GM18505 (cell line): ENCODE data around the gene CSAG1.
"Not testable (repeated sequence)": the region's sequence is repeated elsewhere in the genome, so short reads cannot be mapped to it uniquely, and the experiment has no call there.

ENCODE experiments used
- ATAC-seq: cut with Tn5 transposase; IDR thresholded peaks from one replicate; pipeline ENCODE4 v1.9.1; 2021; ENCODE audit not compliant: unreplicated experiment
- POLR2A ChIP-seq: IDR thresholded peaks from 4 replicates; pipeline ENCODE4 v1.6.1; 2011; ENCODE audit warnings: borderline replicate concordance; ENCODE audit not compliant: insufficient read depth, insufficient read length; ENCODE audit errors: extremely low read depth

CSAG1 gene, protein sequence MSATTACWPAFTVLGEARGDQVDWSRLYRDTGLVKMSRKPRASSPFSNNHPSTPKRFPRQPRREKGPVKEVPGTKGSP

DNA sequence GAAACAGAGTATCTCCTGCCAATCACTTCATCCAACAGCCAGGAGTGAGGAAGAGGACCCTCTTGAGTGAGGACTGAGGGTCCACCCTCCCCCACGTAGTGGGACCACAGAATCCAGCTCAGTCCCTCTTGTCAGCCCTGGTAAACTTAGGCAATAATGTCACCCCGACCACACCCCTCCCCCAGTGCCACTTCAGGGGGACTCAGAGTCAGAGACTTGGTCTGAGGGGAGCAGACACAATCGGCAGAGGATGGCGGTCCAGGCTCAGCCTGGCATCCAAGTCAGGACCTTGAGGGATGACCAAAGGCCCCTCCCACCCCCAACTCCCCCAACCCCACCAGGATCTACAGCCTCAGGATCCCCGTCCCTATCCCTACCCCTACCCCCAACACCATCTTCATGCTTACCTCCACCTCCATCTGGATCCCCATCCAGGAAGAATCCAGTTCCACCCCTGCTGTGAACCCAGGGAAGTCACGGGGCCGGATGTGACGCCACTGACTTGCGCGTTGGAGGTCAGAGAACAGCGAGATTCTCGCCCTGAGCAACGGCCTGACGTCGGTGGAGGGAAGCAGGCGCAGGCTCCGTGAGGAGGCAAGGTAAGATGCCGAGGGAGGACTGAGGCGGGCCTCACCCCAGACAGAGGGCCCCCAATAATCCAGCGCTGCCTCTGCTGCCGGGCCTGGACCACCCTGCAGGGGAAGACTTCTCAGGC, at the start of gene CSAG1, which contains the start of gene MAGEA12:
Gene CSAG1, minus strand, starts transcription at position 461 of the 715 bp plus-strand sequence. CDS start 1,261 bp downstream, outside the sequence.
Gene MAGEA12, plus strand, starts transcription at position 497 of the 715 bp plus-strand sequence. CDS start 2,405 bp downstream, outside the sequence.
- ATAC-seq = no peak
- TF ChIP-seq POLR2A = no peak

DNA sequence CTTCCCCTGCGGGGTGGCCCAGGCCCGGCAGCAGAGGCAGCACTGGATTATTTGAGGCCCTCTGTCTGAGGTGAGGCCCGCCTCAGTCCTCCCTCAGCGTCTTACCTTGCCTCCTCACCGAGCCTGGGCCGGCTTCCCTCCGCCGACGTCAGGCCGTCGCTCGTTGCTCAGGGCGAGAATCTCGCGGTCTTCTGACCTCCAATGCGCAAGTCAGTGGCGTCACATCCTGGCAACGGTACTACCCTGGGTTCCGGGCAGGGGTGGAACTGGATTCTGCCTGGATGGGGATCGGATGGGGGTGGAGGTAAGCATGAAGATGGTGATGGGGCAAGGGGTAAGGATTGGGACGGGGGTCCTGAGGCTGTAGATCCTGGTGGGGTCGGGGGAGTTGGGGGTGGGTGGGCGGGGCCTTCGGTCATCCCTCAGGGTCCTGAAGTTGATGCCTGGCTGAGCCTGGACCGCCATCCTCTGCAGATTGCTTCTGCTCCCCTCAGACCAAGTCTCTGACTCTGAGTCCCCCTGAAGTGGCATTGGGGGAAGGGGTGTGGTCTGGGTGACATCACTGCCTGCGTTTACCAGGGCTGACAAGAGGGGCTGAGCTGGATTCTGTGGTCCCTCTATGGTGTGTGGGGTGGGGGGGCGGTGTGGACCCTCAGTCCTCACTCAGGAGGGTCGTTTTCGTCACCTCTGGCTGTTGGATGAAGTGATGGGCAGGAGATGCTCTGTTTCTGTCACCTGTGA, 36.2 kb upstream of the CSAG1 start, which contains the start of gene MAGEA6:
Gene MAGEA6, minus strand, starts transcription at position 141 of the 741 bp plus-strand sequence. CDS start 2,039 bp downstream, outside the sequence.
- not testable (repeated sequence) for ATAC-seq

DNA sequence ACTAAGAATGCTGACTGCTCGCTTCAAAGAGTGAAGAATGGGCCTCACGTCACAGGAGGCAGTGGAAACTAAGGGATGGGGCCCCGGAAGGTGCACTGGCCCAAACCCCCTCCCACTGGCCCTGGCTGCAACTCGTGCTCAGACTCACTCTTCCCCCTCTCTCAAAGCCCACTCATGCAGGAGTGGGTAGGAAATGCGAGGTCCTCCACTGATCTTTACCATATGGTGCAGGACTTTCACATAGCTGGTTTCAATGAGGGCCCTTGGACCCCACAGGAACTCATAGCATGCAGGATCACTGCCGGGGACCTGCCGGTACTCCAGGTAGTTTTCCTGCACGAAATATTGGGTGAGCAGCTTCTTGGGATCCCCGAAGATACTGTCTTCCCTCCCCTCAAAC, 33.0 kb upstream of the CSAG1 start:
- not testable (repeated sequence) for ATAC-seq

DNA sequence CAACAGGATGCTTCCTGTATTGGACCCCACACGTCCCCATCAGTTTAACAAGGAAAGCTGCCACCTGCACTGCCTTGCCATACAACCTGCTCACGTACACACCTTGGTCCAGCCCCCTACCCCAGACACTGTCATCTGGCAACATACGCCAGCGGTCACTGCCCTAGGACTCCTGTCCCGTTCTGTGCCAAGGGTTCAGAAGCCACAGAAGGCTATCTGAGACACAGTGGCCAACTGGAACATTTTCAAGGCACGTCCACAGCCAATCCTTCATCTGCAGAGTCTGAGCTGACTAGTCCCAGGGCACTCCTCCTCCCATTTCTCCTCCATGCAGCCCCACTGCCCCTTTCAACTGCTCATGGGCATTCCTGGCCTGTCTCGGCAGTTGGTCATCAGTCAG, 28.1 kb upstream of the CSAG1 start:
- not testable (repeated sequence) for ATAC-seq

DNA sequence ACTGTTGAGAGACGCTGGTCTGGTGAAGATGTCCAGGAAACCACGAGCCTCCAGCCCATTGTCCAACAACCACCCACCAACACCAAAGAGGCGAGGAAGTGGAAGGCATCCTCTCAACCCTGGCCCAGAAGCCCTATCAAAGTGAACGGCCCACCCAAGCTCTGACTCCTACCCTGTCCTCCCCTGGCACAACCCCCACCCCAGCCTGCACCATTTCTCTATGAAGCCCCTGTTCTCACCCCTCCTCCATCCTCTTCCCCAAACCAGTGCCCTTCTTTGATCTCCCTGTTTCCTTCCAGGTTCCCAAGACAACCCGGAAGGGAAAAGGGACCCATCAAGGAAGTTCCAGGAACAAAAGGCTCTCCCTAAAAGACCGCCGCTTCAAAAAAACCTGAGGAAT, 26.0 kb upstream of the CSAG1 start:
- ATAC-seq = not testable (repeated sequence)

DNA sequence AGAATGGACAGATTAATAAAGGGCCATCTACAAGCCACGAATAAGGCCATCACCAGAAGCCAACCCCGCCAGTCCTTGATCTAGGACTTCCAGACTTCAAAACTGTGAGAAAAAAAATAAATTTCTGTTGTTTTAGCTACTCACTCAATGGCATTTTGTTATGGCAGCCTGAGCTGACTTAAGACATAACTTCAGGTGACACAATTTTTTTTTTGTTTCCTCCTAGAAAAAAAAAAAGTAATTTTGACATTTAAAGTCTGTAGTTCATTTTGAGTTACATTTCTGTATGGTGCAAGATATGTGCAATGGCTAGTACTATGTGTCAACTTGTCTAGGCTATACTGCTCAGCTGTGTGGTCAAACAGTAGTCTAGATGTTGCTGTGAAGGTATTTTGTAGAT, 25.4 kb upstream of the CSAG1 start, which contains the start of gene CSAG3:
Gene CSAG3, plus strand, starts transcription at position 301 of the 400 bp plus-strand sequence.
- ATAC-seq = not testable (repeated sequence)

DNA sequence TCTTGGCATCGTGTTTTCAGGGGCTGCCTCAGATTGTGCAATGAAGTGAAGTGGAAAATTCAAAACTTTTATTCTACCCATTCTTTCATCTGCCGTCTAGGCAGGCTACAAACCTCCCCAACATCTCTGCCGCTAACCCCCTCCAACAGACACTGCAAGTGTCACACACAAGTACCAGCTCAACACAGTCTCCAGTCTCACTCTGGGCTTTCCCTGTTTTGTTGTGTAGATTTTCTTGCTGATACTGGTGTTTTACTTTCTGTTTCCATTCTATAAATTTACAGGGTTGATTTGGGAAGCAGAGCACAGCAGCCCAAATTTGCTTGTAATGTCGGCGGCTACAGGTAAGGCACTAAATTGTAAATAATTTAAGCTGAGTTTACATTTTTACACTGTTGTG, 21.4 kb upstream of the CSAG1 start:
- not testable (repeated sequence) for ATAC-seq

DNA sequence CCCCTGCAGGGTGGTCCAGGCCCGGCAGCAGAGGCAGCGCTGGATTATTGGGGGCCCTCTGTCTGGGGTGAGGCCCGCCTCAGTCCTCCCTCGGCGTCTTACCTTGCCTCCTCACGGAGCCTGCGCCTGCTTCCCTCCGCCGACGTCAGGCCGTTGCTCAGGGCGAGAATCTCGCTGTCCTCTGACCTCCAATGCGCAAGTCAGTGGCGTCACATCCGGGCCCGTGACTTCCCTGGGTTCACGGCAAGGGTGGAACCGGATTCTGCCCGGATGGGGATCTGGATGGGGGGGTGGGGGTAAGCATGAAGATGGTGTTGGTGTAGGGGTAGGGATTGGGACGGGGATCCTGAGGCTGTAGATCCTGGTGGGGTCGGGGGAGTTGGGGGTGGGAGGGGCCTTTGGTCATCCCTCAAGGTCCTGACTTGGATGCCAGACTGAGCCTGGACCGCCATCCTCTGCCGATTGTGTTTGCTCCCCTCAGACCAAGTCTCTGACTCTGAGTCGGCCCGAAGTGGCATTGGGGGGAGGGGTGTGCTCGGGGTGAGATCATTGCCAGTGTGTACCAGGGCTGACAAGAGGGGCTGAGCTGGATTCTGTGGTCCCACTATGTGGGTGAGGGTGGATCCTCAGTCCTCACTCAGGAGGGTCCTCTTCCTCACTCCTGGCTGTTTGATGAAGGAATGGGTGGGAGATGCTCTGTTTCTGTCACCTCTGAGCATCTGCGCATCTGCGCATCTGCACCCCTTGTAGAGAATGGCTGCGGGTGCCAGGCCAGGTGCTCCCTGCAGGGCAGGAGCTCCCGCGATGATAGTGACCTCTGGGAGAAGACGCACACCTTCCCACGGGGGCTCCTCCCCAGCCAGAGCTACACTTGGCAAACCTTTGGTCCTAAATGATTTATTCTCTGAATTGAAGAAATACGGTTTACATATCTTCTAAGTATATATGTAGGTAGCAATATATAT, 20.4 kb upstream of the CSAG1 start, which contains the start of gene MAGEA2:
Gene MAGEA2, minus strand, starts transcription at position 157 of the 965 bp plus-strand sequence. CDS start 2,479 bp downstream, outside the sequence.
- ATAC-seq = not testable (repeated sequence)

DNA sequence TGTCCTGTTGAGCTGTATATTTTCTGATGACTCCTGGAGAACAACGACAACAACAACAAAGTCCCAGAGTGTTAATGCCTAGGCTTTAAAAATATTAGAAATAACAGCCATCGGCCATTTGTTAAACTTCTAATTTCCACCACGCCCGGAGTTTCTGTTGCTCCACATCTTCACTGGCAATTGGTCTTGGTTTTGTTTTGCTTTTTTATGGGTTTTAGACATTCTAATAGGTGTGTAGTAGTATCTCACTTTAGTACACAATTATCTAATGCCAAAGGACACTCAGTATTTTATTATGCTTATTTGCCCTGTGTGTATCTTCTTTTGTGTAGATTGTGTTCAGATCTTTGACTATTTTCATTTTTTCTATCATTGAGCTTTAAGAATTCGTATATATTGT, 5.0 kb upstream of the CSAG1 start:
- no peak for TF ChIP-seq POLR2A
- ATAC-seq = no peak

DNA sequence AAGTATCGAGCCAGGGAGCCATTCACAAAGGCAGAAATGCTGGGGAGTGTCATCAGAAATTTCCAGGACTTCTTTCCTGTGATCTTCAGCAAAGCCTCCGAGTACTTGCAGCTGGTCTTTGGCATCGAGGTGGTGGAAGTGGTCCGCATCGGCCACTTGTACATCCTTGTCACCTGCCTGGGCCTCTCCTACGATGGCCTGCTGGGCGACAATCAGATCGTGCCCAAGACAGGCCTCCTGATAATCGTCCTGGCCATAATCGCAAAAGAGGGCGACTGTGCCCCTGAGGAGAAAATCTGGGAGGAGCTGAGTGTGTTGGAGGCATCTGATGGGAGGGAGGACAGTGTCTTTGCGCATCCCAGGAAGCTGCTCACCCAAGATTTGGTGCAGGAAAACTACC, 3.0 kb upstream of the CSAG1 start:
- ATAC-seq = not testable (repeated sequence)

DNA sequence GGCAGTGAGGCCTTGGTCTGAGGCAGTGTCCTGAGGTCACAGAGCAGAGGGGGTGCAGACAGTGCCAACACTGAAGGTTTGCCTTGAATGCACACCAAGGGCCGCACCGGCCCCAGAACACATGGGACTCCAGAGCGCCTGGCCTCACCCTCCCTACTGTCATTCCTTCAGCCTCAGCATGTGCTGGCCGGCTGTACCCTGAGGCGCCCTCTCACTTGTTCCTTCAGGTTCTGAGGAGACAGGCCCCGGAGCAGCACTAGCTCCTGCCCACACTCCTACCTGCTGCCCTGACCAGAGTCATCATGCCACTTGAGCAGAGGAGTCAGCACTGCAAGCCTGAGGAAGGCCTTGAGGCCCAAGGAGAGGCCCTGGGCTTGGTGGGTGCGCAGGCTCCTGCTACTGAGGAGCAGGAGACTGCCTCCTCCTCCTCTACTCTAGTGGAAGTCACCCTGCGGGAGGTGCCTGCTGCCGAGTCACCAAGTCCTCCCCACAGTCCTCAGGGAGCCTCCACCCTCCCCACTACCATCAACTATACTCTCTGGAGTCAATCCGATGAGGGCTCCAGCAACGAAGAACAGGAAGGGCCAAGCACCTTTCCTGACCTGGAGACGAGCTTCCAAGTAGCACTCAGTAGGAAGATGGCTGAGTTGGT, 2.5 kb upstream of the CSAG1 start:
- ATAC-seq = no peak
- no peak for TF ChIP-seq POLR2A

DNA sequence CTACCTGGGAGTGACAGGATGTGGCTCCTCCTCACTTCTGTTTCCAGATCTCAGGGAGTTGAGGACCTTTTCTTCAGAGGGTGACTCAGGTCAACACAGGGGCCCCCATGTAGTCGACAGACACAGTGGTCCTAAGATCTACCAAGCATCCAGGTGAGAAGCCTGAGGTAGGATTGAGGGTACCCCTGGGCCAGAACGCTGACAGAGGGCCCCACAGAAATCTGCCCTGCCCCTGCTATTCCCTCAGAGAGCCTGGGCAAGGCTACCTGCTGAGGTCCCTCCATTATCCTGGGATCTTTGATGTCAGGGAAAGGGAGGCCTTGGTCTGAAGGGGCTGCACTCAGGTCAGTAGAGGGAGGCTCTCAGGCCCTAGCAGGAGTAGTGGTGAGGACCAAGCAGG, 1.6 kb upstream of the CSAG1 start:
- no peak for TF ChIP-seq POLR2A
- ATAC-seq = no peak

DNA sequence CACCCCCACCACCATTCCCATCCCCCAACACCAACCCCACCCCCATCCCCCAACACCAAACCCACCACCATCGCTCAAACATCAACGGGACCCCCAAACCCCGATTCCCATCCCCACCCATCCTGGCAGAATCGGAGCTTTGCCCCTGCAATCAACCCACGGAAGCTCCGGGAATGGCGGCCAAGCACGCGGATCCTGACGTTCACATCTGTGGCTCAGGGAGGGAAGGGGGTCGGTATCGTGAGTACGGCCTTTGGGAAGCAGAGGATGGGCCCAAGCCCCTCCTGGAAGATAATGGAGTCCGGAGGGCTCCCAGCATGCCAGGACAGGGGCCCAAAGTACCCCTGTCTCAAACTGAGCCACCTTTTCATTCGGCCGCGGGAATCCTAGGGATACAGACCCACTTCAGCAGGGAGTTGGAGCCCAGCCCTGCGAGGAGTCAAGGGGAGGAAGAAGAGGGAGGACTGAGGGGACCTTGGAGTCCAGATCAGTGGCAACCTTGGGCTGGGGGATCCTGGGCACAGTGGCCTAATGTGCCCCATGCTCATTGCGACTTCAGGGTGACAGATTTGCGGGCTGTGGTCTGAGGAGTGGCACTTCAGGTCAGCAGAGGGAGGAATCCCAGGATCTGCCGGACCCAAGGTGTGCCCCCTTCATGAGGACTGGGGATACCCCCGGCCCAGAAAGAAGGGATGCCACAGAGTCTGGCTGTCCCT, 780 bp upstream of the CSAG1 start:
- ATAC-seq = not testable (repeated sequence)
